Measurements from ENCODE around the gene ARFGAP1. TPM values are rescaled to one million over a fixed set of nuclear protein-coding genes. Genes with fewer than 3 reads are reported as not detected.

The ARFGAP1 gene
- total RNA-seq, 1 donor from 2014 or later: 66.2 TPM

GRCh38 chr20:63226042-63226943, 46.3 kb upstream of the ARFGAP1 start:
- DNase-seq (no peak), ATAC-seq (no peak)
- H3K4me3 ChIP-seq: no peak overlapping the region
- intact Hi-C loops (cut with DNase I): no loop called here
- H3K36me3 ChIP-seq: no peaks in the 10 kb centered on the region
- H3K27me3 ChIP-seq (ENCODE audit: low read depth): peaks cover 48% of the 10 kb centered on the region
- H3K4me1 ChIP-seq: no peaks in the 10 kb centered on the region
- H3K9me3 ChIP-seq: no peaks in the 10 kb centered on the region
- TF ChIP-seq CTCF (IDR thresholded peaks at IDR 0.05): no peak
- no peak overlapping the region for H3K27ac ChIP-seq

GRCh38 chr20:63227260-63227659, 45.4 kb upstream of the ARFGAP1 start:
- H3K4me1 ChIP-seq: no peaks in the 10 kb centered on the region
- H3K4me3 ChIP-seq: no peak overlapping the region
- no peaks in the 10 kb centered on the region for H3K36me3 ChIP-seq
- intact Hi-C loops (cut with DNase I): no loop called here
- no peak for TF ChIP-seq CTCF (IDR thresholded peaks at IDR 0.05)
- no peak for ATAC-seq
- no peak for DNase-seq
- H3K27me3 ChIP-seq (ENCODE audit: low read depth): peaks cover 47% of the 10 kb centered on the region
- no peak overlapping the region for H3K27ac ChIP-seq
- no peaks in the 10 kb centered on the region for H3K9me3 ChIP-seq

GRCh38 chr20:63228806-63229205, 43.8 kb upstream of the ARFGAP1 start:
- H3K27ac ChIP-seq: no peak overlapping the region
- no peak for TF ChIP-seq CTCF (IDR thresholded peaks at IDR 0.05)
- DNase-seq (no peak), ATAC-seq (no peak)
- no peak overlapping the region for H3K4me3 ChIP-seq
- peaks cover 44% of the 10 kb centered on the region for H3K27me3 ChIP-seq (ENCODE audit: low read depth)
- no peaks in the 10 kb centered on the region for H3K4me1 ChIP-seq
- intact Hi-C loops (cut with DNase I): no loop called here
- no peaks in the 10 kb centered on the region for H3K9me3 ChIP-seq
- no peaks in the 10 kb centered on the region for H3K36me3 ChIP-seq

- DNase-seq (no peak), ATAC-seq (peak; percentile 35 to 40)
- Histone ChIP-seq H3K9me3 (no peaks in the 10 kb centered on the region), H3K4me1 (no peaks in the 10 kb centered on the region), H3K36me3 (no peaks in the 10 kb centered on the region), H3K4me3 (no peak overlapping the region), H3K27ac (no peak overlapping the region), H3K27me3 (ENCODE audit: low read depth) (peaks cover 52% of the 10 kb centered on the region)
- intact Hi-C loops (cut with DNase I): no loop called here
- peak; percentile 44 for TF ChIP-seq CTCF (IDR thresholded peaks at IDR 0.05)
Measured at GRCh38 chr20:63230800-63231268, 41.8 kb upstream of the ARFGAP1 start.

GRCh38 chr20:63232235-63233060, 40.2 kb upstream of the ARFGAP1 start:
- H3K4me3 ChIP-seq: no peak overlapping the region
- H3K27ac ChIP-seq: no peak overlapping the region
- intact Hi-C loops (cut with DNase I): no loop called here
- H3K36me3 ChIP-seq: no peaks in the 10 kb centered on the region
- H3K4me1 ChIP-seq: no peaks in the 10 kb centered on the region
- TF ChIP-seq CTCF (IDR thresholded peaks at IDR 0.05): no peak
- no peak for DNase-seq
- no peak for ATAC-seq
- no peaks in the 10 kb centered on the region for H3K9me3 ChIP-seq
- peaks cover 69% of the 10 kb centered on the region for H3K27me3 ChIP-seq (ENCODE audit: low read depth)

All from lower lobe of right lung (tissue), 2 donors.